SK-MEL-5 (cell line): ENCODE results near the gene SLC12A8. TPM values are rescaled to one million over a fixed set of nuclear protein-coding genes. Genes with fewer than 3 reads are reported as not detected.

Source experiments
- DNase-seq: peaks from one replicate; pipeline ENCODE4 v3.0.0-alpha.2; 2016; ENCODE audit warnings: low read depth, low spot score
- in situ Hi-C: cut with HindIII; loops from 2 replicates; pipeline ENCODE4 v1.10.0; 2016; ENCODE audit warnings: low sequenced_read_pairs, high pct_unique_total_duplicates, low pct_unique_long_range_greater_than_20kb
- total RNA-seq: library from RNA; depleted of rRNA; stranded (reverse); fragments of >200 nt; shearing (Covaris generic); gene quantifications from 2 replicates; pipeline ENCODE4 v1.2.3, GENCODE V29; 2014

SLC12A8 gene
- total RNA-seq, 1 experiment from 2014 or later, result 0.69 TPM

- DNase-seq, result no peak
- in situ Hi-C loops, result no loop called here
Observed at GRCh38 chr3:125148016-125148812, 64.3 kb downstream of the SLC12A8 start.

GRCh38 chr3:125147491-125147820 is 65.1 kb downstream of the SLC12A8 start:
- no peak for DNase-seq
- in situ Hi-C loops, result no loop called here

- DNase-seq, result no peak
- in situ Hi-C loops, result no loop called here
Observed at GRCh38 chr3:125146626-125147490, 65.7 kb downstream of the SLC12A8 start.

- DNase-seq, result no peak
- in situ Hi-C loops, result no loop called here
Observed at GRCh38 chr3:125145751-125146475, 66.6 kb downstream of the SLC12A8 start.

GRCh38 chr3:125144653-125145314 is 67.8 kb downstream of the SLC12A8 start:
- in situ Hi-C loops, result no loop called here
- no peak for DNase-seq

- in situ Hi-C loops, result no loop called here
- DNase-seq, result no peak
Observed at GRCh38 chr3:125143982-125144652, 68.4 kb downstream of the SLC12A8 start.

- no peak for DNase-seq
- in situ Hi-C loops, result no loop called here
Observed at GRCh38 chr3:125143538-125143937, 69.0 kb downstream of the SLC12A8 start.

GRCh38 chr3:125142940-125143339 is 69.6 kb downstream of the SLC12A8 start:
- in situ Hi-C loops, result no loop called here
- DNase-seq, result no peak

- DNase-seq, result no peak
- in situ Hi-C loops, result no loop called here
Observed at GRCh38 chr3:125142420-125142778, 70.1 kb downstream of the SLC12A8 start.

GRCh38 chr3:125141596-125142419 is 70.7 kb downstream of the SLC12A8 start:
- DNase-seq, result no peak
- in situ Hi-C loops, result no loop called here

- no peak for DNase-seq
- in situ Hi-C loops, result no loop called here
Observed at GRCh38 chr3:125140818-125141595, 71.5 kb downstream of the SLC12A8 start.

GRCh38 chr3:125140011-125140817 is 72.3 kb downstream of the SLC12A8 start:
- in situ Hi-C loops, result no loop called here
- no peak for DNase-seq

- in situ Hi-C loops, result no loop called here
- no peak for DNase-seq
Observed at GRCh38 chr3:125139386-125139785, 73.2 kb downstream of the SLC12A8 start.

GRCh38 chr3:125137358-125138033 is 75.1 kb downstream of the SLC12A8 start:
- DNase-seq, result no peak
- in situ Hi-C loops, result no loop called here

GRCh38 chr3:125136966-125137357 is 75.6 kb downstream of the SLC12A8 start:
- DNase-seq, result no peak
- in situ Hi-C loops, result no loop called here
